HG03460 (cell line): ENCODE data around the gene TYMP.

ENCODE experiments used
- ATAC-seq: cut with Tn5 transposase; IDR thresholded peaks from one replicate; pipeline ENCODE4 v1.9.1; 2021; ENCODE audit not compliant: unreplicated experiment

The TYMP gene

GRCh38 chr22:50505776-50506610 lies 23.8 kb downstream of the TYMP start:
- ATAC-seq = no peak

- no peak for ATAC-seq
These were observed 24.5 kb downstream of the TYMP start for GRCh38 chr22:50505276-50505775.

- ATAC-seq = no peak
These were observed 25.2 kb downstream of the TYMP start for GRCh38 chr22:50504369-50505211.

GRCh38 chr22:50503475-50504145 lies 26.2 kb downstream of the TYMP start:
- no peak for ATAC-seq

- no peak for ATAC-seq
These were observed 27.0 kb downstream of the TYMP start for GRCh38 chr22:50502628-50503474.

GRCh38 chr22:50502096-50502495 lies 27.7 kb downstream of the TYMP start:
- no peak for ATAC-seq

- no peak for ATAC-seq
These were observed 29.4 kb downstream of the TYMP start for GRCh38 chr22:50500452-50500851.

GRCh38 chr22:50498322-50498890 lies 31.4 kb downstream of the TYMP start:
- ATAC-seq = no peak

- ATAC-seq = no peak
These were observed 32.7 kb downstream of the TYMP start for GRCh38 chr22:50497093-50497492.

GRCh38 chr22:50490531-50491308 lies 39.1 kb downstream of the TYMP start:
- ATAC-seq = no peak

- ATAC-seq = no peak
These were observed 40.2 kb downstream of the TYMP start for GRCh38 chr22:50489363-50490243.

- no peak for ATAC-seq
These were observed 40.9 kb downstream of the TYMP start for GRCh38 chr22:50488886-50489285.

- ATAC-seq = no peak
These were observed 41.7 kb downstream of the TYMP start for GRCh38 chr22:50488006-50488677.

GRCh38 chr22:50487290-50488005 lies 42.4 kb downstream of the TYMP start:
- ATAC-seq = no peak

GRCh38 chr22:50486561-50487289 lies 43.1 kb downstream of the TYMP start, which contains the start of gene MIOX:
MIOX (plus strand) TSS chr22:50486859; CDS start chr22:50486898, 39 bp downstream.
- no peak for ATAC-seq
